ENCODE data around the gene NARF. TPM values are rescaled to one million over a fixed set of nuclear protein-coding genes. Genes with fewer than 3 reads are reported as not detected.

NARF gene
- total and polyA plus RNA-seq, 2 of the 8 experiments (the other 6 are each of a cell fraction or from before 2014, with no cell fraction given) = 97.4 to 131 TPM

DNA sequence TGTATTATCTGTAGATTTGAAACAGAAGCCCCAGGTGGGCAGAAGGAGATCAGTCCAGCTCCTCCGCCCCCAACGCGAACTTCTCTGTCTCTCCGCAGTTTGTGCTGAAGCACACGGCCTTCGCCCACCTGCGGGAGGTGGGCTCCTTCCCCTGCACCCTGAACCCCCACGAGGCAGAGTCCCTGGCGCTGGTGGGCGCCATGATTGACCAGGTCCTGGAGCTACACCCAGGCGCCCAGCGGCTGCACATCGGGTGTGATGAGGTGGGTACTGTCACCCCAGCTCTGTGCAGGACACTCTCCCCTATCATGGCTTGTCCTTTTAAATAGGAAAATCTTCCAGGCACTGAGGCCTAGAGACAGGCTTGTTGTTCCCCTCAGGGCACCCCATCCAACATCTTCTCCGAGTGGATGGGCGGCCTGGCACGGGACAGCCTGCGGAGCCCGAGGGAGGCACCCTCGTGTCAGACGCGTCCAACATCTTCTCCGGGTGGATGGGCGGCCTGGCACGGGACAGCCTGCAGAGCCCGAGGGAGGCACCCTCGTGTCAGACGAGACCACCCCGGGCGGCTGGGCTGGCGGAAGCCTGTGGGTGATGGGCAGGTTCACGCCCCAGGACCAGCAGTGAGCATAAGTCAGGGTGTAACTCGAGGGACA lies 24.9 kb upstream of the NARF start:
- no peak overlapping the region for H4K5ac ChIP-seq (ENCODE audit: insufficient read length, low read depth, low read length)
- H3K9ac ChIP-seq (replicated peaks in 1 of 4; ENCODE audit: extremely low read depth in 1 of 4, low read depth in 3 of 4, low read length in 3 of 4) = no peak overlapping the region
- no peak overlapping the region for H2AFZ ChIP-seq (ENCODE audit: low read length)
- H3K79me1 ChIP-seq (ENCODE audit: low read depth, low read length) = no peaks in the 10 kb centered on the region
- CTCF ChIA-PET (ENCODE audit: partially characterized antibody) = interaction anchor here (0.6 to 3.7 kb wide), 2 partner anchors 8 to 988 kb away, joined by 3 to 16 read pairs; no protein-coding TSS in a partner anchor
- no peak overlapping the region for H2BK12ac ChIP-seq (ENCODE audit: low read depth, low read length)
- H4K91ac ChIP-seq (replicated peaks; ENCODE audit: insufficient read length, low read length) = no peak overlapping the region
- H3K4me1 ChIP-seq (replicated peaks in 1 of 4; ENCODE audit: control insufficient read depth in 3 of 4, insufficient read depth in 4 of 4, low read length in 3 of 4) = no peaks in the 10 kb centered on the region; a peak in 1 of 7 replicates
- H3K27me3 ChIP-seq (replicated peaks in 1 of 4; ENCODE audit: control insufficient read depth in 3 of 4, extremely low read depth in 1 of 4, insufficient read depth in 3 of 4, low read length in 3 of 4) = no peaks in the 10 kb centered on the region
- H2BK5ac ChIP-seq (ENCODE audit: low read depth, low read length) = no peak overlapping the region
- H4K8ac ChIP-seq (ENCODE audit: extremely low read depth, insufficient read depth, low read length) = no peak overlapping the region; the same call in 1 of the 2 replicates
- no peak overlapping the region for H3K56ac ChIP-seq (replicated peaks; ENCODE audit: insufficient read length, low read depth, low read length)
- FAIRE-seq (no peak), DNase-seq (ENCODE audit: low read depth in 1 of 2, low spot score in 2 of 2) (no peak)
- POLR2A ChIA-PET (ENCODE audit: partially characterized antibody) = interaction anchor here (0.6 to 4.0 kb wide), 6 partner anchors 9 to 41 kb away, joined by 3 to 19 read pairs (median 4); no protein-coding TSS in a partner anchor
- no peak overlapping the region for H3K4me3 ChIP-seq (ENCODE audit: extremely low read depth in 1 of 4, insufficient read depth in 2 of 4, low read depth in 3 of 4, low read length in 4 of 4)
- no peaks in the 10 kb centered on the region for H3K79me2 ChIP-seq (ENCODE audit: control insufficient read depth in 1 of 2, insufficient read depth in 2 of 2, low read length in 2 of 2)
- no peaks in the 10 kb centered on the region for H3K23me2 ChIP-seq (ENCODE audit: low read depth, low read length)
- peaks cover 0 to 9% (median 2%) of the 10 kb centered on the region in 4 experiments; a peak in 3 of 8 replicates for H3K36me3 ChIP-seq (ENCODE audit: control insufficient read depth in 2 of 4, insufficient read depth in 4 of 4, low read length in 3 of 4)
- no peak overlapping the region for H3K18ac ChIP-seq (ENCODE audit: extremely low read depth, low read length)
- no peak overlapping the region for H2BK120ac ChIP-seq (replicated peaks; ENCODE audit: low read depth, low read length)
- no peak overlapping the region for H2AK5ac ChIP-seq (ENCODE audit: low read depth, low read length)
- H3K14ac ChIP-seq (ENCODE audit: insufficient read length) = no peak overlapping the region
- no peak overlapping the region for H3K27ac ChIP-seq (ENCODE audit: low read depth, low read length)
- TF ChIP-seq POLR2AphosphoS5 (IDR thresholded peaks at IDR 0.05; ENCODE audit: low read depth, low read length) (no peak), GTF2F1 (IDR thresholded peaks at IDR 0.05; ENCODE audit: borderline replicate concordance, low read depth, low read length) (no peak)
- 93% methylated on average over 32 of the region's 32 CpGs; no CpG with 5 or more reads in 1 of the 2 experiments for WGBS, 2 experiments (ENCODE audit: extremely low coverage in 1 of 2, insufficient coverage in 1 of 2, insufficient read length in 1 of 2, insufficient replicate concordance in 2 of 2, low coverage in 1 of 2, low lambda C conversion rate in 2 of 2, missing lambda C conversion rate in 1 of 2)
- H4K20me1 ChIP-seq (replicated peaks in 1 of 2; ENCODE audit: control insufficient read depth in 1 of 2, insufficient read depth in 2 of 2, low read length in 2 of 2) = peaks cover 0 to 5% of the 10 kb centered on the region in 2 experiments
- H3K9me3 ChIP-seq (ENCODE audit: insufficient read depth in 2 of 2, low read depth in 1 of 2, low read length in 1 of 2) = no peaks in the 10 kb centered on the region
- no peak overlapping the region for H3K23ac ChIP-seq (ENCODE audit: insufficient read length)
- H3K4ac ChIP-seq (replicated peaks; ENCODE audit: insufficient read length, low read depth, low read length) = no peak overlapping the region
- H3K4me2 ChIP-seq (ENCODE audit: insufficient read depth in 1 of 2, low read depth in 2 of 2, low read length in 2 of 2) = no peak overlapping the region
- H2BK20ac ChIP-seq (ENCODE audit: low read length) = no peak overlapping the region
- H2BK15ac ChIP-seq (ENCODE audit: low read length) = no peak overlapping the region
